PC-3 (cell line): ENCODE results near the gene KRTAP25-1. TPM values are rescaled to one million over a fixed set of nuclear protein-coding genes. Genes with fewer than 3 reads are reported as not detected.

Experiments
- ATAC-seq: fragments of 200-7000 bp; cut with Tn5 transposase; 2 replicates; pipeline ENCODE4 v1.9.1; 2020; ENCODE audit warnings: mild to moderate bottlenecking, moderate library complexity
- BruUV-seq: library from RNA; stranded (reverse); fragments of 400-500 nt; replicated peaks from 2 replicates; lab custom pipeline; 2021; lab: Mats Ljungman, UMichigan
- CTCF ChIA-PET: fragments of 300-600 bp; sonication (Branson Sonifier 250); formaldehyde crosslinking; loops from one replicate; lab custom pipeline; 2022; ENCODE audit warnings: antibody characterized with exemption; lab: Charles Lee
- POLR2A ChIA-PET: fragments of 300-600 bp; sonication (Branson Sonifier 250); formaldehyde crosslinking; loops from one replicate; lab custom pipeline; 2022; ENCODE audit warnings: antibody characterized with exemption; ENCODE audit not compliant: unreplicated experiment; lab: Charles Lee
- DNase-seq: peaks from one replicate; pipeline ENCODE4 v3.0.0-alpha.2; 2015
- H2AFZ ChIP-seq: fragments of 300-600 bp; sonication (generic); 2 replicates; pipeline ENCODE4 v1.6.0; 2016; ENCODE audit warnings: antibody characterized with exemption, low read length
- H3F3A ChIP-seq: fragments of 300-600 bp; sonication (generic); one replicate; pipeline ENCODE4 v1.6.0; 2017; ENCODE audit warnings: antibody characterized with exemption, low read length, control low read depth, mild to moderate bottlenecking; ENCODE audit not compliant: unreplicated experiment
- H3K27ac ChIP-seq: fragments of 300-600 bp; sonication (generic); 2 replicates; pipeline ENCODE4 v1.5.1; 2016; ENCODE audit warnings: mild to moderate bottlenecking, low read length
- H3K27me3 ChIP-seq: fragments of 300-600 bp; sonication (generic); 2 replicates; pipeline ENCODE4 v1.6.1; 2016; ENCODE audit warnings: low read length, mixed read lengths
- H3K36me3 ChIP-seq: fragments of 300-600 bp; sonication (generic); 2 replicates; pipeline ENCODE4 v1.6.1; 2016; ENCODE audit warnings: low read depth, mixed run types, low read length, mixed read lengths
- H3K4me1 ChIP-seq: fragments of 300-600 bp; sonication (generic); 2 replicates; pipeline ENCODE4 v1.5.1; 2016; ENCODE audit warnings: low read length; ENCODE audit not compliant: insufficient read depth
- H3K4me2 ChIP-seq: fragments of 300-600 bp; sonication (generic); 2 replicates; pipeline ENCODE4 v1.6.0; 2016; ENCODE audit warnings: low read length
- H3K4me3 ChIP-seq: fragments of 300-600 bp; sonication (generic); 2 replicates; pipeline ENCODE4 v1.5.1; 2016; ENCODE audit warnings: mild to moderate bottlenecking, low read length, mixed read lengths
- H3K79me2 ChIP-seq: fragments of 300-600 bp; sonication (generic); 2 replicates; pipeline ENCODE4 v1.6.1; 2017; ENCODE audit warnings: low read length, mixed read lengths
- H3K9ac ChIP-seq: fragments of 300-600 bp; sonication (generic); 2 replicates; pipeline ENCODE4 v1.6.0; 2016; ENCODE audit warnings: mild to moderate bottlenecking, low read length
- H3K9me2 ChIP-seq: fragments of 300-600 bp; sonication (generic); replicated peaks from 2 replicates; pipeline ENCODE4 v1.6.1; 2016; ENCODE audit warnings: mixed run types, low read length, mixed read lengths
- H3K9me3 ChIP-seq: fragments of 300-600 bp; sonication (generic); 2 replicates; pipeline ENCODE4 v1.6.1; 2016; ENCODE audit warnings: low read length, mixed read lengths
- H4K20me1 ChIP-seq: fragments of 300-600 bp; sonication (generic); 2 replicates; pipeline ENCODE4 v1.6.1; 2016; ENCODE audit warnings: low read length, mixed read lengths
- EZH2 ChIP-seq: fragments of 300-600 bp; sonication (generic); IDR thresholded peaks from one replicate; pipeline ENCODE4 v1.6.1; 2017; ENCODE audit warnings: antibody characterized with exemption, mild to moderate bottlenecking, low read length; ENCODE audit not compliant: unreplicated experiment
- EZH2phosphoT487 ChIP-seq: fragments of 300-600 bp; sonication (generic); IDR thresholded peaks from 2 replicates; pipeline ENCODE4 v1.6.1; 2018; ENCODE audit warnings: mild to moderate bottlenecking, antibody characterized with exemption, low read length, borderline replicate concordance
- intact Hi-C: fragments of 100-400 bp; cut with micrococcal nuclease; formaldehyde crosslinking; loops from 2 replicates; pipeline ENCODE4 v1.9.0; 2023
- total RNA-seq: library from RNA; depleted of rRNA; stranded (reverse); fragments of >200 nt; gene quantifications from 2 replicates; pipeline ENCODE4 v1.2.3, GENCODE V29; 2014
- TF ChIP-seq, protein P1 (sequence below): fragments of 300-600 bp; sonication (generic); conservative IDR thresholded peaks from 2 replicates; pipeline ENCODE4 v1.5.1; 2017; ENCODE audit warnings: antibody characterized with exemption, low read depth, mild to moderate bottlenecking, low read length

The KRTAP25-1 gene
- total RNA-seq, 1 experiment from 2014 or later, result not detected

DNA sequence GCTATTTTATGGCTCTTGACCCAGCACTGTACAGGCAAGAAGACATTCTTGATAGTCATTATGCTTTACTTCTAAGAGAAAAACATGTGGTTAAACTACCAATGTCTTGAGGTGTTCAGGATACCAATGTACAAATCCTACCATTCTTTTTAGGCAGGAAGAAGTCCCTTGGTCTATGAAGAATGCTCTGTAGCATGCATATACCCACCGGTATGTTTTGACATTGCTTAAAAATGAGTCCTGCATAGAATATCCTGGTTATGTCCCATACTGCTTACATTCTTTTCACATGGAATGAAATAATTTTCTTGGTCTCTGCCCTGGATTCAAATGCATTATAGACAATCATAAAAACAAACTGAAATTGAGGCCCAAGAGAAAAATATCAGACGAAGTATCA, 43.4 kb upstream of the KRTAP25-1 start:
- CTCF ChIA-PET, result no interaction called here

DNA sequence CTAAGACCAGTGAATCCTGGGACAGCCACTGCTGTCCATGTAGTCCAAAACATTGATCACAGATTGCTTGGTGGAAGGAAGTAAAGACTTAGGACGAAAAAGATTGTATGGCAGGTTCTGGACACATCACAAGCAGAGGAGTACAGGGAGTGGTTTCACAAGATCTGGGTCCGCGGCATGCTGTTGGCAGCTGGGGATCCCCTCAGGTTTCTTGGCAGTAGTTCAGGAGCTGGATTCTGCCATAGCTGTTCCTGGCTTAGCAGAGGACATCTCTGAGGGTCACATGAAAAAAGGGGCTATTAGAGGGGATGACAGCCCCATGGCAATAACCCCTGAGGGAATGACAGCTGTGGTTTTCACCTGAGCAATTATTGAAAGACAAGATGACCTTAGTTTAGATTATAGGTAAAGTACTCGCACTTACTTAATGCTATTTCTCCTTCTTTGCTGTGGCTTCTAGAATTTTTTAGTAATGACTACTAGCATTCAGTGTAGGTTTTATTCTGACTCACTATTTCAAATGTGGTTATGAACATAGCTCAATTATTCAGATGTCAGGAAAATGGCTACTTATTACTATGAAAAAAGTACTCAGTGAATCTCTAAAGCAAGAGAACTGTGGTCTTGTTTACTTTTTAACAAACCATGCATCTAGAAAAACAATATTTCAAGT, 40.0 kb upstream of the KRTAP25-1 start:
- no peaks in the 10 kb centered on the region for H3K4me1 ChIP-seq
- H4K20me1 ChIP-seq, result no peaks in the 10 kb centered on the region
- H3K79me2 ChIP-seq, result no peaks in the 10 kb centered on the region
- intact Hi-C loops, result no loop called here
- ATAC-seq, result no peak
- 0 out of 2 replicates have a peak overlapping the region, but pooled peaks have one; percentile 28 for H2AFZ ChIP-seq
- H3K36me3 ChIP-seq, result no peaks in the 10 kb centered on the region
- ChIA-PET CTCF (no interaction called here), POLR2A (no interaction called here)
- DNase-seq, result peak; percentile 48
- H3K4me2 ChIP-seq, result peak overlapping the region; percentile 30
- no TSS peak for BruUV-seq
- peak overlapping the region; percentile 26 for H3K27ac ChIP-seq
- no peaks in the 10 kb centered on the region for H3K27me3 ChIP-seq
- H3K9ac ChIP-seq, result no peak overlapping the region
- H3F3A ChIP-seq, result no peaks in the 10 kb centered on the region
- TF ChIP-seq EZH2 (no peak), EZH2phosphoT487 (no peak)
- TF ChIP-seq, protein P1, sequence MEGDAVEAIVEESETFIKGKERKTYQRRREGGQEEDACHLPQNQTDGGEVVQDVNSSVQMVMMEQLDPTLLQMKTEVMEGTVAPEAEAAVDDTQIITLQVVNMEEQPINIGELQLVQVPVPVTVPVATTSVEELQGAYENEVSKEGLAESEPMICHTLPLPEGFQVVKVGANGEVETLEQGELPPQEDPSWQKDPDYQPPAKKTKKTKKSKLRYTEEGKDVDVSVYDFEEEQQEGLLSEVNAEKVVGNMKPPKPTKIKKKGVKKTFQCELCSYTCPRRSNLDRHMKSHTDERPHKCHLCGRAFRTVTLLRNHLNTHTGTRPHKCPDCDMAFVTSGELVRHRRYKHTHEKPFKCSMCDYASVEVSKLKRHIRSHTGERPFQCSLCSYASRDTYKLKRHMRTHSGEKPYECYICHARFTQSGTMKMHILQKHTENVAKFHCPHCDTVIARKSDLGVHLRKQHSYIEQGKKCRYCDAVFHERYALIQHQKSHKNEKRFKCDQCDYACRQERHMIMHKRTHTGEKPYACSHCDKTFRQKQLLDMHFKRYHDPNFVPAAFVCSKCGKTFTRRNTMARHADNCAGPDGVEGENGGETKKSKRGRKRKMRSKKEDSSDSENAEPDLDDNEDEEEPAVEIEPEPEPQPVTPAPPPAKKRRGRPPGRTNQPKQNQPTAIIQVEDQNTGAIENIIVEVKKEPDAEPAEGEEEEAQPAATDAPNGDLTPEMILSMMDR, result no peak
- no peak overlapping the region for H3K4me3 ChIP-seq
- H3K9me2 ChIP-seq, result no peaks in the 10 kb centered on the region
- no peaks in the 10 kb centered on the region for H3K9me3 ChIP-seq

More for the DNA sequence above, 43.4 kb upstream of the KRTAP25-1 start:
- BruUV-seq, result no TSS peak
- TF ChIP-seq, protein P1, result no peak
- TF ChIP-seq EZH2phosphoT487 (no peak), EZH2 (no peak)
- H3K9ac ChIP-seq, result no peak overlapping the region
- H3K79me2 ChIP-seq, result no peaks in the 10 kb centered on the region
- H4K20me1 ChIP-seq, result no peaks in the 10 kb centered on the region
- no peaks in the 10 kb centered on the region for H3K9me2 ChIP-seq
- ATAC-seq (no peak), DNase-seq (no peak)
- no peak overlapping the region for H2AFZ ChIP-seq
- peaks cover 7% of the 10 kb centered on the region for H3K4me1 ChIP-seq
- no peak overlapping the region for H3K4me2 ChIP-seq
- H3K27me3 ChIP-seq, result no peaks in the 10 kb centered on the region
- POLR2A ChIA-PET, result no interaction called here
- intact Hi-C loops, result no loop called here
- no peaks in the 10 kb centered on the region for H3F3A ChIP-seq
- H3K4me3 ChIP-seq, result no peak overlapping the region
- H3K27ac ChIP-seq, result no peak overlapping the region
- no peaks in the 10 kb centered on the region for H3K36me3 ChIP-seq
- H3K9me3 ChIP-seq, result no peaks in the 10 kb centered on the region

DNA sequence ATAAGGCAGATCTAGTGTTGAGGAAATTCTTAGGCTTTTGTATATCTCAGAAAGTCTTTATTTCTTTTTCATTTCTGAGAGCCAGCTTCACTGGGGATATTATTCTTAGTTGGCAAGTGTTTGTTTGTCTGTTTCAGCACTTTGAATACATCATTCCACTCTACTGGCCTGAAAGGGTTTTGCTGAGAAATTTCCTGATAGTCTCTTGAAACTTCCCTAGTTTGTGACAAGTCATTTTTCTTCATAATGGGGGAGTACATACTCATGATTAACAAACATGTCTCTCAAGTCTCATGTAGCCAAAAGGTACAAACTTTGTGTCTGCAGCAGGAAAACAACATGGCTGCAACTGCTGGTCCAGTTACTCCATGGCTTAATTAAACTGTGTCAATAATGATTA, 37.1 kb upstream of the KRTAP25-1 start:
- intact Hi-C loops, result no loop called here
- no TSS peak for BruUV-seq
- H4K20me1 ChIP-seq, result no peaks in the 10 kb centered on the region

More for the DNA sequence above, 37.1 kb upstream of the KRTAP25-1 start:
- Histone ChIP-seq H3K9me2 (no peaks in the 10 kb centered on the region), H3K36me3 (no peaks in the 10 kb centered on the region), H3K4me3 (no peak overlapping the region), H3F3A (no peaks in the 10 kb centered on the region), H2AFZ (no peak overlapping the region), H3K27ac (no peak overlapping the region), H3K4me1 (no peaks in the 10 kb centered on the region), H3K79me2 (no peaks in the 10 kb centered on the region), H3K27me3 (no peaks in the 10 kb centered on the region), H3K9ac (no peak overlapping the region), H3K9me3 (peaks cover 4% of the 10 kb centered on the region; the same call in 1 of the 2 replicates), H3K4me2 (no peak overlapping the region)
- CTCF ChIA-PET, result no interaction called here
- POLR2A ChIA-PET, result no interaction called here
- ATAC-seq (no peak), DNase-seq (no peak)
- no peak for TF ChIP-seq EZH2
- TF ChIP-seq EZH2phosphoT487, result no peak
- TF ChIP-seq, protein P1, result no peak
